GM19239 (cell line): ENCODE results near the gene MSN.

ENCODE experiments used
- DNase-seq: peaks from one replicate; pipeline ENCODE4 v3.0.0; 2011; ENCODE audit warnings: low spot score; ENCODE audit not compliant: insufficient read length
- FAIRE-seq: peaks from 2 replicates; lab custom pipeline; 2011; peaks lifted over from hg19 to GRCh38; lab: Jason Lieb, UNC

Gene MSN

DNA sequence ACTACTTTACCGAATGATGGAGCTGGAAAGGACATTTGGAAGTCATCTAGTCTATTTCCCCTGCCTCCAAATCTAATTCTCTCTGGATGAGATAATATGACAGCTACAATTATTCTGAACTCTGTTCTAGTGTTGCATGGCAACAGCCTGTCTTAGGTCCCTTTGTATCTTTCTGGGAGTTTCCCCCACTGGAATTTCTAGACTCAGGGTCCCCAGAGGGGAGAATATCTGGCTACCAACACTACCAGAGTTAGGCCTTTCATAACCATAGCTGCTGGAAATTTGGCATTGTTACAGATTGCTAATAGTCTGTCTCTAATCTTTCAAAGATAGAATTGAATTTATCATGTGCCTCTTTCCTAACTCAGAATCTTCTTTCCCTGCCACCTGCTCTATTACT, 4.5 kb downstream of the MSN start:
- FAIRE-seq (peak; percentile 35), DNase-seq (no peak)

DNA sequence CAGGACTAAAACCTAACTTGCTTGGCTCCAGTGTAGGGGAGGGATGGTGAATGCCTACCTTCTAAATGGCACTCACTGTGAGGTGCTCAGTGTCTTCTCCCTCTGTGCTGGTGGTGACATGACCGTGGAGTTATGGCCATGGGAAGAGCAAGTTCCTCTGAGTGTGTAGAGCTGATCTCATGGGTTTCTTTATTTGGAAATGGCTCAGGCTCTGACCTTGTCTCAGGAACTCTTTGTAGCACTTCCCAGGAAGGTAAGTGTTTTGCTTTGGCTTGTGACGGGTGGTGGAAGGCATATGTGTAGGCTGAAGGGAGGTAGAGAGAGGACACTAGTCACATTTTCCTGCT, 6.4 kb downstream of the MSN start:
- no peak for FAIRE-seq

DNA sequence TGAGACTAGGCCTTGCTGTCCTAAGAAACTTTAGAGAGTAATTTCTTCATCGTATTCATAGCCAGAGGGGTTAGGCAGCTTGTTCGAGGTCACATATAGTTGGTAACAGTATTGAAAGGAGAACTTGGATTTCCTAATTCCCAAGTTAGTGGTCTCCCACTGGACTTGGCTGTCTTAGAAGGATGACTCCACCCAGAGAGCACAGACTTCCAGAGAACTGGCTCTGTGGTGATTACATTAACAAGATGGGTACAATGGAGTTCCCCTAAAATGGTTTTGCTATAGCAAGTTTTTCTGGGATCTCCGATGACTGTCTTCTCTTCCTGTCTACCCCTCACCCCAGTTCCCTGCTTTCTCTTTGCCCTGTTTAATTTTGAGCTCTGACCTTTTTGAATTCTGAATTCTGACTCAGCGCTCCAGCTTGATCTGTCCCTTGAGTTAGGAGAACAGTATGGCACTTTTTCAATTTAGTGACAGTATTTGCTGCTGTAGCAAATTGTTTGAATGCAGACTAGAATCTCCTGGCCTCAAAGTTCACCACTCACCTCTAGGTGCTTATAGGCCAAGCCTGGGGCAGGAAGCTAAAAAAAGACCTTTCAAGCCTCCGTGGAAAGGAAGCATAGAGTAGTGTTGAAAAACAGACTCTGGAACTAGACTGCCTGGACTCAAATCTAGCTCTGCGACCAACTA, 6.9 kb downstream of the MSN start:
- FAIRE-seq, result peak; percentile 77
- no peak for DNase-seq

More for the DNA sequence above, 6.4 kb downstream of the MSN start:
- no peak for DNase-seq

DNA sequence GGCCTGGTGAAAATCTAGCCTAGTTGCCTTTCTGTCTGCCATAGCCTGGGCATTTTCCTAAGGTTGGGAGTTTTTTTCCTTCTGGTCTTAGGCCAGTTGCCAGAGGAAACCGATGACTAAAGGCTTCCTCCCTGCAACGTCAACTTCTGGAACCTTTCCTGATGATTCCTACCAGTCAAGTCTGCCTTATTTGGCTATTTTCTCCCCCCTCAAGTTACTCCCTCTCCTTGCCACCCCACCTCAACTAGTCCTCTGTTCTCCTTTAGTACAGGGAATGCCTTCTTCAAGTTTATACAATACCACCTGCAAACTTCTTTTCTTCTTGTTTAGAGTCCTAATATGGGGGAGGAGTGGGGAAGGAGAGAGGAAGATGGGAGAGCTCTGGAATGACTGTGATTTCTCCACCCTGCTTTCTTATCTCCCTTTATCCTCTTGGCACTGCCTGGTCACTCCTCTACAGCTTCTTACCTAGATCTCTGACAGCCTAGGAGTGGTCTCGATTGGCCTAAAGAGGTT, 10.6 kb downstream of the MSN start:
- DNase-seq, result no peak
- FAIRE-seq, result no peak

DNA sequence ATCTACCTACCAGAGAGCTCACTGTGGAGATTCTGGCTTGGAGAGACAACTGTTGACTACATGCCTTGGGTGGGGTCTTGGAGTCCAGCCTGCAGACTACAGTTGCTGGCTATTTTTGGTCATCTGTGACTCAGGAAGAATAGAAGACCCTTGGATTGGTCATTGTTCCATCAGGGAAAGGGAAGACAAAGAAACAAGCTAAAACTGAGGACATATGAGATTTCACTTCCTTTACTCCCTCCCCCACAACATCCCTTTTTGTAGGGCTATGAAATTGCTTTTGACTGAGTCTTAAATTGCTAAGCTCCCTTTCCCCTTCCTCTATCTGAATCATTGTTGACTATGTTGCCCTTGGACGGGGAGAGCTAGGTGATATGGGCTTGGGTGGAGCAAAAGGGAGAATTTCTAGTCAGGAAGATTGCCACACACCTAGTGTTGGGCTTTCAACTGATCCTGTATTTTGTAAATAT, 11.7 kb downstream of the MSN start:
- no peak for DNase-seq
- FAIRE-seq, result peak; percentile 60

DNA sequence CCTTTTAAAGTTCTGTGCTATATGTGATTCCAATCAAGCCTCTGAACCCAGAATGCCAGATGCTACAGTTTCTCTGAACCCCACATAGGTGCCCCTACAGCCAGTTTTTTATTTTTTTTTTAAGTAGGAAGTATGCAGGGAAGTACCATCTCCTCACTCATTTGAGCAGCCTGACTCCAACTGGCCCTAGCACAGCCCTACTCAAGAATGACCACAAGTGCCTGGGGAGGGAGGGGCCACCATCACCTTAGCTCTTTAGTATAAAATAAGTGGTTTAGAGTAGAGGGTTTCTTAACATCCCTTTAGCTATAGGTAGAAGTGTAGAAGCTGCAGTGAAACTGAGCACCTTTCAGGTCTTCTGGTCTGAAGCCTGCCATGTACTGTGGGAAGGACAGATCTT, 14.4 kb downstream of the MSN start:
- FAIRE-seq (no peak), DNase-seq (no peak)

DNA sequence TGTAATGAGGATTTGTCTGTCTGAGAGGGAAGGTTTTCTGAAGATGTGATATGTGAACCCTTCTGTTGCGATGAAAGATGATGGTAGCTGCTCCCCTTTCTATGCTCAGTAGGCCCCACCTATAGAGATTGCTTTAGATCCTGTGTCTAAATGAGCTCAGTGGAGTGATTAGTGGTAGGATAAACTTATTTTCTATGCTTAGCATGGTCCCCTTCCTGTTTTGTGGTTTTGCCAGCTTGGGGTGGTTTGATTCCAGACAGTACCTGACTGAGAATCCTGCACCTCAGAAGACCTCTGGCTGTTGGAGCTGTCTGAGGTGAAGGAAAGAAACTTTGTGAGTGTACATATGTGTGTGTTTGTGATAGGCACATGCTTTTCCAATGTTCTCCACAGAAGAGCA, 17.7 kb downstream of the MSN start:
- FAIRE-seq, result no peak
- DNase-seq, result no peak

DNA sequence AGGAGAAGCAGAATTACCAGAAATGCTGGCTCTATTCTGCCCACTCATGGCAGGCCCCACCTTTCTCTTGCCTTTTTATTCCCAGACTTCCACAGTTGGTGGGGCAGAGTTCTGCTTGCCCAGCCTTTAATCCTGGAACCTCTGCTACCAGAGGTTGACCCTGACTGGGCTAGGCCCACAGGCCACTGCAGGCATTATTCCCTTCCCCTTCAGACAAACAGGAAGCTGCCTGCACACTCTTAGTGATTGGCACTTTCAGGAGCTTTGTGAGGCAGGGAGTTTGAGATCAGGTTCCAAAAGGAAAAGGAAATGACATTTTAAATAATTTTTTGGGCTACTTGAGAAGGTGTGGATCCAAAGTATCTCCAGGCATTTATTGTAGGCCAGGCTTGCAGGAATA, 18.8 kb downstream of the MSN start:
- DNase-seq (no peak), FAIRE-seq (no peak)

DNA sequence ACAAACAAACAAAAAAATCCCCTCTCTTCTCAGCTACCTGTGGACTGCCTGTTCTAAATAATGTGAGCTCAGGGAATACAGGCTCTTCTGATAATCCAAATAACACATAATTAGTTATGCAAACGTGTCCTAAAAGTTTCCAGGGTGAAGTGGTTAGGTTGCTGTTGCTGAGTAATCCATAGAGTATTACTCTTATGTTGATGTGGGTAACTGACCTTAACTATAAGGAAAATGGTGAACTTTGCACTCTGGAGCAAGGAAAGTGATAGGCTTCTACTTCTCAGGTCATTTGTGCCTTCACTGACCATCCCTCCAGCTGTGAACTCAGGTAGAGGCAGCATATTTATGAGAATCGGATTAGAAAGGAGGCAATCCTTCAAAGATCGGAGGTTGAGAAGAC, 19.9 kb downstream of the MSN start:
- no peak for DNase-seq
- peak; percentile 88 for FAIRE-seq

DNA sequence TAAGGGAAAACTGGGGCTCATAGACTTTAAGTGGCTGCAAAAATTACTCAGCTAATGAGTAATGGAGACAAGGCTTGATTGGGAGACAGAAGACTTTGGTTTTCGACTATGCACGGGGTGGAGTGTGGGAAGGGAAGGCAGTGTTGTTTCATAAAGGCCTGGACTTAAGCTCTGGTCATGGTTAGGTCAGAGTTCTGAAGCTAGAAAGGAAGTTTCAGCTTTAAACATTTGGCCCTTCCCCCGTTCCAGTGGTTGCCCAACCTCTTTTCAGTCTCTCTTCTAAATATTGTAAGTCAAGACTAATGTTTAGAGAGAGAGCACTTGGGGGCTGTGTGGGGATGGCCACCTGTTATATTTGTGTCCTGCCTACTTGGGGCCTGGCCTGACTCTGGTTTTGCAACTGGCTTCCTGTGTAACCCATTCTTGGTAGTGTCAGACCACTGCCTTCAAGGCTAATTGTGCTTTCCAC, 21.0 kb downstream of the MSN start:
- DNase-seq (peak; percentile 31), FAIRE-seq (no peak)

DNA sequence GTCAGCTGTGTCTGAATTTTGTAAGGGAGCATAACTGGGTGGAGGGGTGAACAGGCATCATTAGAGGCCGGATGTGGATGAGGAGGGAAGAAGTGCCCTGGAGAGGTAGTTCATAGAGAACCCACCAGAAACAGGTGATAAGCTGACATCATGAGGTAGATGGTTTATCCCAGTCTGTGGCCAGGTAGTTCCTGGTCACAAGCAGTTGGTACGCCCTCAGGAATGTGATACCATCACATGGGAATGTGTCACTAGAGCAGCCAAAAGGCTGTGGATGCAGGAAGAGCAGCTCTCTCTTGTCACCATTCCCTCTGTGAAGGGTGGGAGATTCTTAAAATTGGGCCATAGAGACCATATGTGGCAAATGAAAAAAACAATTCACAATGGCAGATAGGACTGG, 21.9 kb downstream of the MSN start:
- DNase-seq, result no peak
- FAIRE-seq, result no peak

DNA sequence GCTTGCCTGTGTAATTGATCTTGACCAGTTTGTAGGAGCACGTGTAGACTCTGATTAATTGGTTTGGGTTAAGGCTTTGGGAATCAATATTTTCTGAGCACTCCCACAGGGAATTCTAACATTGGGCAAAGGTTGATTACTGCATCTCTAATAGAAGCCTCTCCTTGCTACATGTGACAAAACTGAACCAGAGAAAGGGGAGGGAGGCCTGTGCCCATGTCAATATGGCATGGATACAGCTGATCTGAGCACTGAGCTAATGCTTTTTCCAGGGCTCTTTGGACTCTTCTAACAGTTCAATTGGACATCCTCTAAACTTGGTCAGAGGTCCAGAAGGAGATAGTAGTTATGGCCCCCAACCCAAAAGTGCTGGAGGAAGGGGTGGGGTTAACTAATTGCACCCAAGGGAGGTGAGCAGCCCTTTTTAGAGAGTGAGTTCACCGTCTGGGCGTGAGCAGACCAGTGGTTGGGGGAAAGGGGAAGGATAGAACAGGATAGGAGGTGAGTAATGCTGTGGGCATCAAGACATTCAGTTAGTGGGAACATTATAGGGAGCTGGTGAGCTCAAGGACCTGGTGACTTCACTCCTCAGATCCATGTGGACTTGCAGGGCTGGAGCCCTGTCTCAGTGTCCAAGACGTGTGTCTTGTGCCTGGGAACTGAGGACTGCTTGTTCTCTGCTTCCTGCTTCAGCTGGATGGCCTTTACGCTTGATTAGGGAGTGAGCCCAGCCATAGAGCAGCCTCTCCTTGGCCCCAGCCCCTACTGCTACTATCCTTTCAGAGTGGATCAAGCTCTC, 22.8 kb downstream of the MSN start:
- no peak for DNase-seq

DNA sequence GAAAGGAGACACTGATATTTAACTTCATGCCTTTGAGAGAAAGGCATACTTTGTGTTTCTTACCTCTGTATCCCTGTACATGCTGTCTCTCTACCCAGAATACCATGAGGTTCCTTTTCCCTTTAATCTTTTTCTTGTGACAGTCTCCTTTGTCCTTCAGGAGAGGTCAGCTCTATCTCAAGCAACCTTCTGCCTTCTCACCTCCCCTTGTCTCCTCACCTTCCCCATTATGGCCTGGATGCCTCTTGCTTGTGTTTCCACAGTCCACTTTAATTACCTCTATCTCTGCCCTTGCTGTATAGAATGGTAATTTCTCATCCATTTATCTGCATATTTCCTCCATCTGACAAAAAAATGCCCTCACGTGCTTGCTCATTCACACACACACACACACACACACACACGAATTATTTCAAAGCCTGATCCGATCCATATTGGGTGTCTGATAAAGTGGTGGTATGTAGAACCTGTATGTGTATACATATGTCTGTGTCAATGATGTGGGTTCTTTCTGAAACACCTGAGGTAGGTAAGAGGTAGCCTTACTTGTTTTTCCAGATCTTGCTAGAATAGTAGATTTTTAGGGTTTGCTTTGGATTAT, 28.5 kb downstream of the MSN start:
- FAIRE-seq (peak; percentile 80), DNase-seq (no peak)

More for the DNA sequence above, 22.8 kb downstream of the MSN start:
- FAIRE-seq, result peak; percentile 63

DNA sequence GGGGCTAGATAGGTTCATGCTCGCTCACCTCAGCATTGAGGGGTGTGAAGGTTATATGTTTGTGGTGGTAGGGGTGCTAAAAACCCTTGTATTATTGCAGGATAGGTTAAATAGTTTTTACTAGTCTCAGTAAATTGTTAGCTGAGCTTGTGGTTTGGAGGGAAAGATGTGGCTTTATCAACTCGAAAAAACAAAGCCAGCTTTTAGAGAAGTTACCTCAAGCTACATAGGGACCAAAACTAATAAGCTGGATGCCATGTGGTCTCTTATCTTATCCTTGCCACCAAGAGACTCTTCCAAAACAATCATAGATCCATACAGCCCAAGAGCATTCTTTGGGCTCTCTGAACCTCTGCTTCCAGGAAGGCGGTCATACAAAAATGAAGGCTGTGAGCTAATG, 29.2 kb downstream of the MSN start:
- no peak for FAIRE-seq
- no peak for DNase-seq

DNA sequence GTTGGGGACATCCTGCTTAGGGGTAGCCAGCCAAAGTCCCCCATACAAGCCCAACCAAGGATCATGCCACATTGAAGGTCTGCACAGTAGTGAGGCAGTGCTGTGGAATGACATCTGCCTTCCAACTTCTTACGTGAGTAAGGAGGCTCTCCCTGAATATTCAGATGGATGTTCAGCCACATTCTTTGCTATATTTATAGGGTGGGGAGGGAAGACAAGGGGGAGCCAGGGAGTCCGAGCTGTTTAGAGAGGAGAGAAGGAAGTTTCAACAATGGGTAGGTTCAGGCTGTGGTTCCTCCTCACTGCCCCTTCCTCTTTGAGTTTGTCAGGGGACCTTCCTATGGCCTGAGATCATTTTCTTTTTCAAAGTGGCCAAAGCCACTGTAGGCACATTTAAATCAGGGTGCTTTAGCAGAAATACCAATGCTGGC, 29.8 kb downstream of the MSN start:
- no peak for DNase-seq
- FAIRE-seq, result no peak

DNA sequence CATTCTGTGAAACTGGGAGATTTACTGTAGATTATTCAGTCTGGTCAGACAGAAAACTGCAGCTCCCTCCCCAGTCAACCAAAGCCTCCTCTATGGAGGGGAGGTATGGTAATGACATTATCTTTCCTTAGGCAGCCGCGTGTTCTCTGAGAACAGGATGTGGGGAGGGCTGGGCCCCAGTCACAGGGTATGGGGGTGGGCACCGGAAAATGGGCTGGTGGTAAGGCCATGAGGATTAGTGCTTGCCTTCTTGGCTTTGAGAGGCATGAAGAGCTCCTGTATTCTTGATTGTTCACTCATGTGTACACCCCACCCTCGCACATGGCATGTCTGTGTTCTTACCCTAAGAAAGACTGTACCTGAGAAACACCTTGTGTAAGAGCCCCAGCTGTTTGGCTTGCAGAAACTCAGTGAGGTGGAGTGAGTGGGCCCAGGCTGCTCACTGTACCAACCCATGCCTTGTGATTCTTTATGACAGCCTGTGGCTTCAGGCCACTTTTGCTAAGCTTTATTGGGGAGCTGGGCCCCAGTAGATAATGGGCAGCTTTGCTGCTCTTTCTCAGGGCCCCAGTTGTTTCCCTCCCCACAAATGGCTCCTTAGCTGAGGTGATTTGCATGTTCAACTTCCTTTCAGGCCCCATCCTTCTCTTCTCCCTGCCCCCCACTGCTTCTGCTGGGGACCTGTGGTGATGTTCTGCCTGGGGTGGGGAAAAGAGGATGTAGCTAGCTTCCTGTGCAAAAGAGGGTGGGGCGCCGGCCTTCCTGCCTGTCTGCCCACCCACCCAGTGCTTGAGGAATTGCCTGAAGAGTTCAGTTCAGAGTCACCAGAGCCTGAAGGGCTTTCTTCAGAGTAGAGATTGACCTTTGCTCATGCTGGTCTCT, 30.7 kb downstream of the MSN start:
- FAIRE-seq (peak; percentile 100), DNase-seq (peak; percentile 5)

DNA sequence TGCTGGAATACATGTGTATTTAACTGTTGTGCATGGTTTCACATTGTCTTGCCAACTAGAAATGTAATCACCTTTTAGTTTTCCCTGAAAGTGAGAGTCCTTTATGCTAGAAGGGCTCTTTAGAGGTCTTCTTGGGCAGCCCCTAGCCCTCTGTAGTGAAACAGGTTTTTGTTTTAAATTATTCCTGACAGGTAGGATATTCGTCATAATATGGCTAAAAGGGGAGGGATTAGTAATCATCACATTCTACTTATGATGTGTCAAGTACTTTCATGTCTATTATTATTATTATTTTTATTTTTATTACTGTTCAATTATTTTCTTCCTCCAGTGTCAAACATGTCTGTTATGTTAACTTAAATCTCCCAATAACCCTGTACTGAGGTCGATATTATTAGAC, 35.5 kb downstream of the MSN start:
- FAIRE-seq (peak; percentile 68), DNase-seq (no peak)

DNA sequence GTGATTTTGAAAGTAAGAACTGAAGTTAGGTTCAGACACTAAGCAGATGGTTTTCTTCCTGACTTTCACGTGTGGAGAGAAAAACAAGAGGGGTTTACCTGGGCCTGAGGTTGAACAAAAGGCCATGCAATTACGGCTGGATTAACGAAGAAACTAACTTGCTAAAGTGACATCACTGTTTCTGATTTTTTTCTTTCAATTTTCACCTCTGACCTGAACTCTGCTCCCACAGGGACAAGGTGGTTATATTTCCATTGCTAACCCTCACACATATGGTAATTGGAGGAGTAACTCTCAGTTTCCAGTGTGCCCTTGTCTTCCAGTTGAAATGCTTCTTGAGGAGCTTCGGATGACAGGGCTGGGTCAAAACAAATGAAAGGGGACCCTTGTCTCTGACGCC, 38.0 kb downstream of the MSN start:
- FAIRE-seq, result peak; percentile 84
- no peak for DNase-seq

DNA sequence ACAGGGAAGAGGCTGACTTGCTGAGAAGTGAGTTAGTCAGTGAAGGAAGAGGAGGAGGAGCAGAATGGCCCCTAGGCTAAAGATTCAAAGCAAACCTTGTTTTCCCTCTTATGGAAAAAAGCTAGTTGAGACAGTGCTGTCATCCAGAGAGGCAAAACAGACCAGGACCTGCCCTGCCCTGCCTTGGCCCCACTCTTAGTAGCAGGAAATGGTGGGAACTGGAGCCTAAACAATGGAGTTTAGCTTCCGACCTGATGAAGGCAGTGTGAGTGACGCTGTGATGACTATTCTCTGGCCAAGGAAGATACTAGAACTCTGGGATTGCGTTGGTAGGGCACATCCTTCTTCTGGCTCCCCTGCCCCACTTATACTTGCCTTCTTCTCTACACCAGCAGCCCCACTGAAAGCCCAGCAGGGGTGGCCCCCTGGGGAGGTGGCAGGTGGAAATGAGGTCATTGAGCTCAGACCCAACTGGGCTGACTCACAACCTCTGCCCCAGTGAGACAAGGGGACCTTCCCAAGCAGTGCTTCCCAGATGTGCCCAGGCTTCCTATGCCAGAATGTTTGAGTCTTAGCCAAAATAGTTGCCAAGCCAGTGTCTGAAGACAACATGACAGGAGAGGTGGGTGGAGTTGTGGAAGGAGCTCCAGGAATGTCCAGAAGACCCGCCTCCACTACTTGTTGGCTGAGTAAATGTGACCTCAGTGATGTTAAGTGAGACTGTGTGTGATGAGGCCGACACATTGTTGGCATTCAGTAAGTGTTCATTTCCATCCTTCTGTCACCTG, 38.8 kb downstream of the MSN start:
- FAIRE-seq (peak; percentile 62), DNase-seq (no peak)
